ENCODE data around the gene TMC3.
A peak's percentile ranks its signal among the peaks of the same experiment; 100 is the strongest.

TMC3 gene

GRCh38 chr15:81281456-81281735 is 92.6 kb downstream of the TMC3 start:
- peak overlapping the region; percentile 36 for H3K27ac Mint-ChIP-seq

More at GRCh38 chr15:81281456-81281735, 92.6 kb downstream of the TMC3 start:
- no peak for ATAC-seq
- peaks cover 42% of the 10 kb centered on the region for H3K4me1 Mint-ChIP-seq
- peaks cover 6% of the 10 kb centered on the region for H3K36me3 Mint-ChIP-seq
- H3K27me3 Mint-ChIP-seq, result no peaks in the 10 kb centered on the region
- no peak overlapping the region for H3K4me3 Mint-ChIP-seq
- peaks cover 7% of the 10 kb centered on the region for H3K9me3 Mint-ChIP-seq

Measured in stimulated activated memory B cell treated with anti-CD40 and anti-IgM and Interleukin-4, amounts not matched to agents 10 μg/mL and 1 μg/mL and 100 μg/mL, for 72 hours (primary cell).